SK-N-MC (cell line): ENCODE measurements around the gene PAK5.

ENCODE experiments used
- DNase-seq: peaks from one replicate; pipeline ENCODE4 v3.0.0-alpha.2; 2011; ENCODE audit warnings: low read depth, low spot score
- H3K27ac ChIP-seq: fragments of 200-600 bp; sonication (generic); 2 replicates; pipeline ENCODE4 v1.5.1; 2016; ENCODE audit warnings: mixed run types
- H3K36me3 ChIP-seq: fragments of 200-600 bp; sonication (generic); 2 replicates; pipeline ENCODE4 v1.6.1; 2017; ENCODE audit warnings: antibody characterized with exemption, low read length, mixed read lengths; ENCODE audit not compliant: insufficient read depth
- H3K4me3 ChIP-seq: fragments of 200-600 bp; sonication (generic); 2 replicates; pipeline ENCODE4 v1.5.1; 2016
- H3K9ac ChIP-seq: fragments of 200-600 bp; sonication (generic); 2 replicates; pipeline ENCODE4 v1.8.0; 2017; ENCODE audit warnings: mixed run types, mixed read lengths; ENCODE audit not compliant: insufficient read length
- H3K9me3 ChIP-seq: fragments of 200-600 bp; sonication (generic); 2 replicates; pipeline ENCODE4 v1.6.1; 2017; ENCODE audit warnings: low read depth, mild to moderate bottlenecking, antibody characterized with exemption, low read length, moderate library complexity, mixed read lengths
- EZH2 ChIP-seq: fragments of 200-600 bp; sonication (generic); IDR thresholded peaks from one replicate; pipeline ENCODE4 v1.6.1; 2017; ENCODE audit warnings: antibody characterized with exemption
- FOXP2 ChIP-seq: optimal IDR thresholded peaks from 2 replicates; pipeline ENCODE3; 2011; ENCODE audit warnings: mild to moderate bottlenecking, moderate library complexity; ENCODE audit not compliant: insufficient read depth; ENCODE audit errors: extremely low read length, control extremely low read depth
- POLR2AphosphoS5 ChIP-seq: IDR thresholded peaks from 2 replicates; pipeline ENCODE4 v1.6.1; 2012; ENCODE audit warnings: mild to moderate bottlenecking, low read depth, low read length, borderline replicate concordance

PAK5 gene

DNA sequence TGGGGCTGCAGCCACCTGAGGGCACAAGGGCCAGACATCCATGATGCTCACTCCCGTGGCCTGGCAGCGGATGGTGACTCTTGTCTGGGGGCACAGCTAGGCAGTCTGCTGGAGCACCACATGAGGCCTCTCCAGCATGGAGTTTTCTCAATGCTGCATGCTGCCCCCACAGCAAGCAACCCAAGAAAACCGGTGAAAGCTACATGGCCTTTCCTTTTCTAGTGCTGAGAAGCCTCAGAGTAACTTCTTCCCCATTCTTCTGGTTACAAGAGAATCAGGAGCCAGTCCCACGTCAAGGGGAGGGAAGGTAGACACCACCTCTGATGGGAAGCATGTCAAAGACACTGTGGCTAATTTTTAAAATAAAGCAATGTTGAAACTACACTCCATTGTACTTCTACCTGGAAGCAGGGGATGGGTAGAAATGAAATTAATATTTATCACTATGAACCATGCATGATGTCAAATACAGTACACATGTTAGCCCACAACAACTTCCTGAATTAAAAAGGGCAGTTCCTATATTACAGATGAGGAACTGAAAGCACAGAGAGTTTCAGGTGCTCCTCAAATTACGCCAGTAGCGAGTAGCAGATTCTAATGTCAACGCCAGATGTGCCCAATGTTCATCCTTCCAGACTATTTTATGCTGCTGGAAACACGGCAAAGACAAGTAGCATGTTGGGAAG lies 223.0 kb downstream of the PAK5 start:
- Histone ChIP-seq H3K27ac (no peak overlapping the region), H3K9me3 (no peaks in the 10 kb centered on the region), H3K36me3 (no peaks in the 10 kb centered on the region), H3K9ac (no peak overlapping the region), H3K4me3 (no peak overlapping the region)
- DNase-seq: no peak
- TF ChIP-seq EZH2 (no peak), POLR2AphosphoS5 (no peak)

DNA sequence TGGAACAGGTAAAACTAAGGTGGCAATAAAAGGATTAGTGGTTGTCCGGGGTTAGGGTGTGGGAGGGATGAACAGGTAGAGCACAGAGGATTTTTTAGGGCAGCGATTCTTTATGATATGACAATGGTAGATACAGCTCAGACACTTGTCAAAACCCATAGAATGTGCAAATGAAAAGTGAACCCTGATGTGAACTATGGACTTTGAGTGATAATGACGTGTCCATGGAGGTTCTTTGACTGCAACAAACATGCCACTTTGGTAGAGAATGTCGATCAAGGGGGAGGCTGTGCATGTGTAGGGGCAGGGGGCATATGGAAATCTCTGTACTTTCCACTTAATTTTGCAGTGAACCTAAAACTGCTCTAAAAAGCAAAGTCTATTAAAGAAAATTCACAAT lies 223.8 kb downstream of the PAK5 start:
- no peak overlapping the region for H3K9ac ChIP-seq
- TF ChIP-seq POLR2AphosphoS5 (no peak), FOXP2 (no peak), EZH2 (no peak)
- H3K4me3 ChIP-seq: no peak overlapping the region
- no peak overlapping the region for H3K27ac ChIP-seq
- H3K9me3 ChIP-seq: no peaks in the 10 kb centered on the region
- no peaks in the 10 kb centered on the region for H3K36me3 ChIP-seq
- DNase-seq: no peak

DNA sequence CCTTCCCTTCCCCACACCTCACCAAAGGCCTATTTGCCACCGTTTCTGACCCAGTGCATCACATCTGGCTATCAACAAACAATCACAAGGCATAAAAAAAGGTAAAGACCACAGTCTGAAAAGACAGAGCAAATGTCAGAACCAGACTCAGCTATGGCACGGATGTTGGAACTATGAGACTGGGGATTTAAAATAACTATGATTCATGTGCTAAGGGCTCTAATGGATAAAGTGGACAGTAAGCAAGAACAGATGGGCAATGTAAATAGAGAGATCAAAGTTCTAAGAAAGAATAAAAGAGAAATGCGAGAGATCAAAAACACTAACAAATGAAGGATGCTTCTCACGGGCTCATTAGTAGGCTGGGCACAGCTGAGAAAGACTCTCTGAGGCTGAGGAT lies 225.0 kb downstream of the PAK5 start:
- DNase-seq: no peak
- no peak overlapping the region for H3K9ac ChIP-seq
- no peak overlapping the region for H3K27ac ChIP-seq
- no peaks in the 10 kb centered on the region for H3K36me3 ChIP-seq
- H3K9me3 ChIP-seq: no peaks in the 10 kb centered on the region
- no peak overlapping the region for H3K4me3 ChIP-seq
- no peak for TF ChIP-seq EZH2
- TF ChIP-seq POLR2AphosphoS5: no peak
- no peak for TF ChIP-seq FOXP2

DNA sequence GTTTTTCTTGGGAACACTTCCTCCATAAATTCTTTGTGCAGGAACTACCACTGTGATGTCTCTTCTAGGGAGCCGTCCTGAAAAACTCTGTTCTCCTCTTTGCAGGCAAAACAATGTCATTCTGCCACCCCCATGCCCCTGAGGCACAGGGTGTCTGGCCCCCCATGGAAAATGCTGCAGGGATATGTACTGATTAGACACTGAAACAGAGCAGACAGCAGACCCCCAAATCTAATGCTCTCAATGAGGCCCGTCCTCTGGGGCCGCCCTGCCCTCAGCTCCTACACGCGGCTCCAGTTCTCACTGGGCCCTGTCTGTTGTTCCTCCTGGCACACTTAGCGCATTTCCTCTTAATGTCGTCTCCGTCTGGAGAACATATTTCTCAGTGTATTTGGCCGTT lies 227.0 kb downstream of the PAK5 start:
- Histone ChIP-seq H3K9ac (no peak overlapping the region), H3K27ac (no peak overlapping the region), H3K4me3 (no peak overlapping the region), H3K36me3 (no peaks in the 10 kb centered on the region), H3K9me3 (no peaks in the 10 kb centered on the region)
- no peak for DNase-seq
- TF ChIP-seq FOXP2: no peak
- TF ChIP-seq POLR2AphosphoS5: no peak
- TF ChIP-seq EZH2: no peak

DNA sequence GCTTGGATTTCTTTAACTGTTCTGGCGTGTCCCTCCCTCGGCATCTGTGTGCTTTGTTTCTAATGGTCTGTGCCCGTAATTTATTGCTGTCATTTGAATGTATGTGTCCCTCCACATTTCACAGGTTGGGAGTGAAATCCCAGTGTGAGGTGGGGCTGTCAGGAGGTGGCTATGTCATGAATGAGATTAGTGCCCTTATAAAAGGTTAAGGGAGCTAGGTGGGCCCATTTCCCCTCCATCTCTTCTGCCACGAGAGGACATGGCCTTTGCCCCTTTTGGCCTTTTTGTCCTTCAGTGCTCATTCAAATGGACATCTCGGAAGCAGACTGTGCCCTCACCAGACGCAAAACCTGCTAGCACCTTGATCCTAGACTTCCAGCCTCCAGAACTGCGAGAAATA lies 228.2 kb downstream of the PAK5 start:
- H3K36me3 ChIP-seq: no peaks in the 10 kb centered on the region
- no peak overlapping the region for H3K9ac ChIP-seq
- H3K9me3 ChIP-seq: no peaks in the 10 kb centered on the region
- H3K27ac ChIP-seq: no peak overlapping the region
- no peak for DNase-seq
- no peak for TF ChIP-seq EZH2
- no peak for TF ChIP-seq POLR2AphosphoS5
- no peak for TF ChIP-seq FOXP2
- H3K4me3 ChIP-seq: no peak overlapping the region

DNA sequence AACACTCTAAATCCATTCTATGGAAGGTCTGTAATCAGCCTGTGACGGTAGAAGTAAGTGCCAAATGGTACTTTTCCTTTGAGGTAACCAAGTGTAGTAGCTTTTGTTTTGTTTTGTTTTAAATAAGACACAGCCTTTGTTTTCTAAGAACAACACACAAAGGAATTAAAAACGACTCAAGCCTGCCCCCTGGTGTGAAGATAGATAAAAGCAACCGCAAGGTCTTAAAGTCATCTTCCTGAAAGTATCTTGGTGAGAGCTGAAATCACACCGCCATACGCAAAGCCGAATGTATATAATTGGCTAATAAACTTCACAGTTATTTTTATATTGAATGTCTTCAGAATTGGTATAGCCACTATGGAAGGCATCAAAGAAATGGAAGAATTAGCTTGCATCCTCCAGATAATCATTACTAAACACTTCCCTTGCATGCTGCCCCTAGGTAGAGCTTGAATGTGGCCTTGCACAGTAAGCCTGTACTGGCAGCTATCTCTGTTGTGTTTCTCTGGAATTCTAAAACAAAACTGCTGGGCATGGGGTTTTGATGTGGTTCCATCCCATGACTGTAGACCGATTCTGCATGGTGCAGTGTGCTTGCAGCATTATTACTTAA lies 228.9 kb downstream of the PAK5 start:
- Histone ChIP-seq H3K9me3 (no peaks in the 10 kb centered on the region), H3K27ac (no peak overlapping the region)

DNA sequence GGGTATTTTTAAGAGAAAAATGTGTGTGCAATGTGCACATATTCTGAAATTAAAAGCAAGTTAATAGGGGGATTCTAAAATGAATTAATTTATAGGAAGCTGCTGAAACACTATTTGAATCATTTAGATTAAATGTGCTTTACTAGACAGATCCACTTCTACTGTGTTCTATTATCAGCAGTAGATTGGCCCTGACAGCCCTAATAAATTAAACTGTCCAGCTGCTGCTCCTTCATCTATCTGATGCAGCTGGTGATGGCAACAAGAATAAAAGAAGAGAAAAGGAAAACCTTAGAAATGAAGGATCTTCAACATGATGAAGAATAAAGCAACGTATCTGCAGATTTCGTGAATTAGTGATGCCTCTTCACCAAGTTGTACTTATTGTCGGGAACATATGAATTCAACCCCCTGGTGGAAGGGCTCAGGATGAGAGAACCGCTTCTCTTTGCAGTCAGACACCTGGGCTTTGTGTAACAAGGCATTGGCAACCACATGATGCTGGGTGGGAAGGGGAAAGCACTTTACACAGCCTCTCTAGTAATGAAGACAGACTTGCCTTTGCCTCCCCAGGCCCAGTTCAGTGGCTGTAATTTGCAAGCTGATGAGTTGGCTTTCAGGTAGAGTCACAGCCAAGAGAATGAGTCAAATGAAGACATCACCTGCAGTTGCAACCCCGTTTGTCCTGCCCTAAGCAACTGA lies 230.1 kb downstream of the PAK5 start:
- Histone ChIP-seq H3K9ac (no peak overlapping the region), H3K4me3 (no peak overlapping the region), H3K36me3 (no peaks in the 10 kb centered on the region), H3K27ac (no peak overlapping the region), H3K9me3 (no peaks in the 10 kb centered on the region)
- TF ChIP-seq FOXP2 (no peak), EZH2 (no peak), POLR2AphosphoS5 (no peak)
- DNase-seq: no peak

More for the DNA sequence above, 228.9 kb downstream of the PAK5 start:
- Histone ChIP-seq H3K4me3 (no peak overlapping the region), H3K9ac (no peak overlapping the region), H3K36me3 (no peaks in the 10 kb centered on the region)
- peak; percentile 57 for DNase-seq
- TF ChIP-seq FOXP2: no peak
- TF ChIP-seq EZH2: no peak
- no peak for TF ChIP-seq POLR2AphosphoS5

DNA sequence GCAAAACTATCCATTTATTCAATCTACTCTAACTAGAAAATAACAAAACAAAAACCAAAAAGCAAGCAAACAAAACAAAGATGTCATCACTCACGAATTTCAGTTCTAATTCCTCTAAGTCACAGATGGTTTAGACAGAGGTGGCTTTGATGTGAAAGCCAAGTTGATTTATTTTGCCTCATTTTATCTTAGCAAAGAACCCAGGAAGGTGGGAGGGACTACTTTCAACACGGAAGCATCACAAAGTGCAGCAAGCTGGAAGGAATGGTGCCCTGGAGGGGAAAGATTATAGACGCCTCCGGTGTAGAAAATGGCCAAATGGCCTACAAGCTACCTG lies 236.1 kb downstream of the PAK5 start:
- Histone ChIP-seq H3K9ac (no peak overlapping the region), H3K9me3 (no peaks in the 10 kb centered on the region), H3K27ac (no peak overlapping the region), H3K4me3 (no peak overlapping the region), H3K36me3 (no peaks in the 10 kb centered on the region)
- DNase-seq: no peak
- TF ChIP-seq EZH2: no peak
- no peak for TF ChIP-seq POLR2AphosphoS5
- no peak for TF ChIP-seq FOXP2
